NCI-H2196 (cell line): ENCODE data around the gene FLT4.
A peak's percentile ranks its signal among the peaks of the same experiment; 100 is the strongest.
"Not testable (repeated sequence)": the region's sequence is repeated elsewhere in the genome, so short reads cannot be mapped to it uniquely, and the experiment has no call there.

Experiments used
- DNase-seq: peaks from one replicate; lab custom pipeline; 2025; ENCODE audit not compliant: unreplicated experiment; lab: John Stamatoyannopoulos, UW

Gene FLT4

GRCh38 chr5:180670586-180671359 lies 21.4 kb upstream of the FLT4 start:
- DNase-seq: peak; percentile 59

- DNase-seq: no peak
These were observed 20.8 kb upstream of the FLT4 start for GRCh38 chr5:180670157-180670556.

DNA sequence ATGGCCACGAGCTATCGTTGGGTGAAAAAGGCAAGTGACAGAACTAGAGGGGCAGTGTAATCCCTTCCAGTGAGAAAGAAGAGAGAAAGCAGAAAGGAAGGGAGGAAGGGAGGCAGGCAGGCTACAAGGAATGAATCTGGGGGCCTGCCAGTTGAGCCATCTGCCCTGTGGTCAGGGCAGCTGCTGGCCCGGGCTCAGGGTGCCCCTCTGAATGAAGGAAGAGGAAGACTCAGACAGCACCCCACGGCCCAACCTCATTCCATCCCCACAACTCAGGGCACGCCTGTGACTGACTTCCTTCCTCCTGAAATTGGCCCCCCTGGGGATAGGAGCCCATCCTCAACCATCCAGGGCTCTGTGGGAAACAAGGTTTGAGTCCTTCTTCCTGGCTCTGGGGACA lies 20.3 kb upstream of the FLT4 start:
- DNase-seq: no peak

GRCh38 chr5:180668835-180669596 lies 19.6 kb upstream of the FLT4 start:
- no peak for DNase-seq

DNA sequence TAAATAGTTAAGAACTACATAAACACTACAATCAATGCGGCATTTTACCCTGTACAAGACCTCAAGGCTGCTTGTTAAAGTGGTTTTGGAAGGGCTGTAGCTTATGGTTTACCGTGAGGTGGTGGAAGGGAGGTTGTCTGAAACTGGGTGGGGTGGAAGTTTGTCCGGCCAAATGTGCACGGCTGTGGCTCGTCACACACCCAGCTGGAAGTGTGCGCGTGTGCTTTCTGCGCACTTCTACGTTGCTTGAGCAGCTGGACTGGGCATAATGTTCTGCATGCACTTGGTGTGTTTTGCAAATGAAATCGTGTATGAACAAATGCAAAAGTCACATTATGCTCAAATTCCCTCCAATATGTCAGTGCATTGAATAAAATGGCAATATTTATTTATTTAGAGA lies 17.4 kb upstream of the FLT4 start:
- DNase-seq: no peak

DNA sequence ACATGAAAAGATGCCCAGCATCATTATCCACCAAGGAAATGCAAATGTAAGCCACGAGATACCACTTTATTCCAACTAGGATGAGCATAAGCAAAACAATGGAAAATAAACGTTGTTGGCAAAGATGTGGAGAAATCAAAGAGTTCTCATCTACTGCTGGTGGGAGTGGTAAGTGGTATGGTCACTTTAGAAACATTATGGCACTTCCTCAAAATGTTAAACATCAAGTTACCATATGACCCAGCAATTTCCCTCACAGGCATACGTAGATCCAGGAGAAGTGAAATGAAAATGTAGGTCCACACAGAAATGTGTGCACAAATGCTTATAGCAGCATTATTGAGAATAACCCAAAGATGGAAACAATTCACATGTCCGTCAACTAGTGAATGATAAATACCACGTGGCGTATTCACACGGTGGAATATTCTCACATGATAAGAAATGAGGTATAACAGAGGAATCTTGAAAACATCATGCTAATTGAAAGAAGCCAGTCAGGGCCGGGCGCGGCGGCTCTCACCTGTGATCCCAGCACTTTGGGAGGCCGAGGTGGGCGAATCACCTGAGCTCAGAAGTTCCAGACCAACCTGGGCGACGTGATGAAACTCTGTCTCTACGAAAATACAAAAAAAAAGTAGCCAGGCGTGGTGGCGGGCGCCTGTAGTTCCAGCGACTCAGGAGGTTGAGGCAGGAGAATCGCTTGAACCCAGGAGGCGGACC lies 16.4 kb upstream of the FLT4 start:
- no peak for DNase-seq

DNA sequence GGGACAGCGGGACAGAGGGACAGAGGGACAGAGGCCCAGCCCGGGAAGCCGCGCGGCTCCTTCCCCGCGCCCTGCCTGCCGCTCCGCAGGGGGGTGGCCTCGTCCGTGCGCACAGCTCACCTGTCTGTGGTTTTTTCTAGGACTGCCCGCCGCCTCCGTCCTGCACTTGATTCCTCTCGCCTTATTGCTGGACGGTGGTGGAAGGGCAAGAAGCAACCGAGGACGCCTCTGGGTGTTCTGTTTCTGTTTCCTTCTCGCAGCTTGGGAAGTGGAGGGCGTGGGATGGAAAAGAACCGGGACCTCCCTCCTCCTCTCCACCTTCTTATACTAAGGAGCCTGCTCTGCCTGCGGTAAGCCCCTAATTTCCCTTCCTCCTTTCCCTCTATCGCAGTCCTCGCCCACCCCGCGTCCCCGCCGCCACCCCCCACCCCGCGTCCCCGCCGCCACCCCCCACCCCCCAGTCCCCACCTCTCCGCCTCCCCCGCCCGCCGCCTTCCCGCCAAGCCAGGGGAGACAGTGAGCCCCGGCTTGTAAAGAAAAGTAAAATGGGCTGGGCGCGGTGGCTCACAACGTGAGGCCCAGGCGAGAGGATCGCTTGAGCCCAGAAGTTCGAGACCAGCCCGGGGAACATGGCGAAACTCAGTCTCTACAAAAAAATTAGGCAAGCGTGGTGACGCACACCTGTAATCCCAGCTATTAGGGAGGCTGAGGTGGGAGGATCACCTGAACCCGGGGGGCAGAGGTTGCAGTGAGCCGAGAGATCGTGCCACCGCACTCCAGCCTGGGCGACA lies 9.6 kb upstream of the FLT4 start:
- DNase-seq: no peak

DNA sequence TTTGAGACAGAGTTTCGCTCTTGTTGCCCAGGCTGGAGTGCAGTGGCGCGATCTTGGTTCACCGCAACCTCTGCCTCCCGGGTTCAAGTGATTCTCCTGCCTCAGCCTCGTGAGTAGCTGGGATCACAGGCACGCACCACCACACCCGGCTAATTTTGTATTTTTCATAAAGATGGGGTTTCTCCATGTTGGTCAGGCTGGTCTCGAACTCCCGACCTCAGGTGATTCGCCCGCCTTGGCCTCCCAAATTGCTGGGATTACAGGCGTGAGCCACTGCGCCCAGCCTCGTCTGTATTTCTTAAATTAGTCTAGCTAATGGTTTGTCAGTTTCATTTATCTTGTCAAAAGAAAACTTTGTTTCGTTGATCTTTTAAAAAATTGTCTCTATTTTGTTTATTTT lies 5.8 kb upstream of the FLT4 start:
- not testable (repeated sequence) for DNase-seq

DNA sequence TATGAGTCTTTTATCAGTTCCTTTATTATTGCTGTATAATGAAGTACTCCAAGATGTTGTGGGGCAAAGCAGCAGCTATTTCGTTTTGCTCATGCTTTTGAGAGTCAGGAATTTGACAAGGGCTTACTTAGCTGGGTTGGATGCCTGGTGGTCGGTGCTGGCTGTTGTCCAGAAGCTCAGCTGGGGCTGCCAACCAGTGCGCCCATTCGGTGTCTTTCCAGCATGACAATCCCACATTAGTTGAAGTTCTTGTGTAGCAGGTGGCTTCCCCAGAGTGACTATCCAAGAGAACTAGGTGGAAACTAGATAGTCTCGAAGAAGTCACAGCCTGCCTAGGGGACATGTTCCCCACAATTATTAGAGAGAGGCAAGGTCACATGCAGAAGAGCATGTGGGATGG lies 3.4 kb upstream of the FLT4 start:
- DNase-seq: no peak

DNA sequence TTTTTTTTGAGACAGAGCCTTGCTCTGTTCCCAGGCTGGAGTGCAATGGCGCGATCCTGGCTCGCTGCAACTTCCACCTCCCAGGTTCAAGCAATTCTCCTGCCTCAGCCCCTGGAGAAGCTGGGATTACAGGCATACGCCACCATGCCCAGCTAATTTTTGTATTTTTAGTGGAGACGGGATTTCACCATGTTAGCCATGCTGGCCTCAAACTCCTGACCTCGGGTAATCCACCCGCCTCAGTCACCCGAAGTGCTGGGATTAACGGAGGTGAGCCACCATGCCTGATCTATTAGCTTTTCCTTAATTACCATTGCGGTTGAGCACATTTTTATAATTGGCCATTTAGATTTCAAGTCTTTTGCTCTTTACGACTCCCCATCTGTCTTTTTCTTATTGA lies 2.9 kb upstream of the FLT4 start:
- DNase-seq: no peak

DNA sequence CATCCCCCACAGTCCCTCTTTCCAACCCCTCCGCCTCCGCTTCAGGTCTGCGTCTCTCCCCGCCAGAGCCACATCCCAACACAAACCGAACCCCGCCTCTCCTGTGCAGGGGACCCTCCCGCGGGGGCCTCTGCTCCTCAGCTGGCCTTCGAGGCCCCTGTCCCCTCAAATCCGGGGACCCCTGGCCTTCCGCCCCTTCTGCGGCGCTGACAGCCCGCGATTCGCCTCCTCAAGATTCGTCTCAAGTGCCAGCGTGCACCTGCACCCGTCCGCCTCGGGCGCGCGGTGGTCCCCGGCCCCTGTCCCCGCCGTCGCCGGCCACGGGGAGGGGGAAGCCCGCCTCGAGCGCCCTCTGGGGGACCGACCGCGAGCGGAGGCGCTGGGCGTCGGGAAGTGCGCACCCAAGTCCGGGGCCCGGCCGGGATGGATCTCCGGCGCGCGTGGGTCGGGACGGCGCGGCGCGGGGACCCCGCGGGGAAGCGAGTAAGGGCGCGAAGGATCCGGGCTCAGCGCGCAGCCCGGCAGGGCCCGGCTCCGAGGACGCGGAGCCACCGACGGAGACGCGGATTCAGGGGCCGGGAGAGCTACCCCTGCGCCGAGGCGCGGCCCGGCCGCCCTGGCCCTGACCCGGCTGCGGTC lies 623 bp downstream of the FLT4 start:
- DNase-seq: no peak

- no peak for DNase-seq
These were observed 1.4 kb downstream of the FLT4 start for GRCh38 chr5:180647941-180648500.

DNA sequence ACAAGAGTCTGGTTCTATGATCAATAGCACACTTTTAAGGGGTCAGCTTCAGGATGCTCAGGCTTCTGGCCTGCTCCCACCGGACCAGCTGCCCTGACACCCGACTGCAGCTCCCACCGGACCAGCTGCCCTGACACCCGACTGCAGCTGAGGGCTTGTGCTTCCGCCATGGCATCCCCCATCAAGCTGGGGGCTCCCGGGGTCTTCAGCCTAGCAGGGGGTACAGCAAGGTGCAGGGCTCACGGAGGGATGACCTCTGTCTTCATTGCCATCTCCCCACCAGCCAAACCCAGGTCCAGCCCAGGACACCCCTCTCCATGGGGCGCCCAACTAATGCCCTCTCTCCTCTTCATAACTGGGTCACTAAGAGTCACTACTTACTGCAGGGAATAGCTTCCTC lies 1.9 kb downstream of the FLT4 start:
- no peak for DNase-seq

GRCh38 chr5:180646963-180647305 lies 2.5 kb downstream of the FLT4 start:
- no peak for DNase-seq

- DNase-seq: no peak
These were observed 3.0 kb downstream of the FLT4 start for GRCh38 chr5:180646289-180646962.

DNA sequence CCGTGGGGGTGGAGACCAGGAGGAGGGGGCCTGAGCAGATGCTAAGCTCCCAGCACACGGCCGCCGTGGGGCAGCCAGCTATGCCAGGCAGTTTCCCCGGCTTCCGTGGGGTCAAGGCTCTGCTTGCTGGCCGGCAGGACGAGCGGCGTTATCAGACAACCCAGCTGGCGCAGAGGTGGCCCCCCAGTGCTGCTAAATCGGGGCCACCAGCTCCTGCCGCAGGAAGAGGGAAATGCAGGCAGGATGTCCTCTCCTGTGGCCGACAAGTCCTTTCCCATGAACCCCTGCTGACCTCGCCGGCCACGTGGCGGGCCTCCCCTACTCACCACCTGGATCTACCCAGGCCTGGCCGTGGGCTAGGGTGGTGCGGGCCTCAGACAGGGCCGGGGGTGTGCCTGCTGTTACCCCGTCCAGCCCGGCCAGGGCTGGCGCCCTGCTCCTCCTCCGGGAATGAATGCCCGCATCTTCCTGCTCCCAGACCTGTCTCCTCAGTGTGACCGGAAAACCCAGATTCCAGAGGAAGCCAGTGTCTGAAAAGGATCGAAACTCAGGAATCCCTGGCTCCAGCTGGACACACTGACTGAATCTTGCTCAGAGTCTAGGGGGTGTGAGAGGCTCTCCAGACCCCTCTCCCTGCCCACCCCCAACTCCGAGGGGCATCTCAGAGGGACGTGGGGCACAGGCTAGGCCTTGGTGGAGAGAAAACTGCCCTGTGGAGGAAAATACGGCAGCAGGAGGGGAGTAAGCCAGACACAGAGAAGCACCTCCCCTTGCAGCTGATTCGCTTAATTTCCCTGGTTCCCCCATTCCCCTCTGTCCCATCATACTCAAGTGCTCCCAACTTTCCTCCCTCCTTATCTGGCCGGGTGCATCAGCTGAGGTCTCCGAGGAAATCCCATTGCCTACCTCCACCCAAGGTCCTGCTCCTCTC lies 3.9 kb downstream of the FLT4 start:
- no peak for DNase-seq

DNA sequence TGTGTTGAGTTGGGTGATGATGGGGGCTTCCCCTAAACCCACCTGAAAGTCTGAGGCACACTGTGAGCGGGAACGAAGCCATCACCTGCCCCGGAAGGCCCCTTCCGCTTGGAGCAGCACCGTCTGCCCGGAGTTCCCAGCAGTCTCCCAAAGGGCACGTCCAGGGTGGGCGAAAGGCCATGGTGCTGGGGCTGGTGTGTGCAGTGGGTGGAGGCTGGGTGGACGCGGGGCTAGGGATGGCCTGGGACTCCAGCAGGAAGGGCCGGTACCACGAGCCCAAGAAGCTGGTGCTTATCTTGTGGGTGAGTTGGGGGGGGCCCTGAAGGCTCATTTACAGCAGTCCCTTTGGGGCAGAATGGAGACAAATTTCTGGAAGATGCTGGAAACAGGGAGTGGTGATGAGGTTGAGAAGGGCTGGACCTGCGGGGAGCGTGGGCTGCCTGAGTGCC lies 4.6 kb downstream of the FLT4 start:
- no peak for DNase-seq

GRCh38 chr5:180644129-180644824 lies 5.1 kb downstream of the FLT4 start:
- no peak for DNase-seq
